Spinal cord (tissue), 10 donors: Measurements from ENCODE around the gene DARS1. TPM values are rescaled to one million over a fixed set of nuclear protein-coding genes. Genes with fewer than 3 reads are reported as not detected.
A peak's percentile ranks its signal among the peaks of the same experiment; 100 is the strongest.

ENCODE experiments used
- DNase-seq, 6 donors: peaks; one replicate each; pipeline versions ENCODE4 v3.0.0 to v3.0.0-alpha.2; 2013 to 2015; ENCODE audit warnings: low spot score in 6 of 6, low read depth in 4 of 6
- H3K27ac ChIP-seq: one replicate; pipeline ENCODE4 v1.5.1; 2013; ENCODE audit warnings: low read depth, low read length, control low read depth
- H3K27me3 ChIP-seq: one replicate; pipeline ENCODE4 v1.6.1; 2013; ENCODE audit warnings: low read length; ENCODE audit not compliant: control insufficient read depth, insufficient read depth
- H3K36me3 ChIP-seq: one replicate; pipeline ENCODE4 v1.6.1; 2013; ENCODE audit warnings: low read length; ENCODE audit not compliant: control insufficient read depth, insufficient read depth
- H3K4me1 ChIP-seq: one replicate; pipeline ENCODE4 v1.6.1; 2013; ENCODE audit warnings: low read length; ENCODE audit not compliant: control insufficient read depth, insufficient read depth
- H3K4me3 ChIP-seq: one replicate; pipeline ENCODE4 v1.5.1; 2013; ENCODE audit warnings: low read depth, low read length, control low read depth
- H3K9me3 ChIP-seq: one replicate; pipeline ENCODE4 v1.6.1; 2013; ENCODE audit warnings: low read length; ENCODE audit not compliant: control insufficient read depth, insufficient read depth
- WGBS: methylation state at CpG from one replicate; pipeline ENCODE4 v1.1.5; 2013; ENCODE audit warnings: missing lambda C conversion rate; ENCODE audit not compliant: insufficient coverage; 5-methylcytosine and 5-hydroxymethylcytosine counted together
- polyA plus RNA-seq, 2 donors: library from polyadenylated mRNA; unstranded; fragments of 120-200 nt; gene quantifications; one replicate each; pipeline ENCODE4 v1.2.1, GENCODE V29; 2013; ENCODE audit not compliant: insufficient read length in 2 of 2
- total RNA-seq, 2 donors: library from RNA; depleted of rRNA in 1 of 2; stranded (reverse); fragments of 120-200 nt in 1 of 2; fragments of >200 nt in 1 of 2; gene quantifications; one replicate each; pipeline versions ENCODE4 v1.2.3 to v1.2.4, GENCODE V29; 2013 to 2014
- donor health status: healthy.

The DARS1 gene
- total and polyA plus RNA-seq, 4 donors, result 75.6 to 115 (median 95.5) TPM

DNA sequence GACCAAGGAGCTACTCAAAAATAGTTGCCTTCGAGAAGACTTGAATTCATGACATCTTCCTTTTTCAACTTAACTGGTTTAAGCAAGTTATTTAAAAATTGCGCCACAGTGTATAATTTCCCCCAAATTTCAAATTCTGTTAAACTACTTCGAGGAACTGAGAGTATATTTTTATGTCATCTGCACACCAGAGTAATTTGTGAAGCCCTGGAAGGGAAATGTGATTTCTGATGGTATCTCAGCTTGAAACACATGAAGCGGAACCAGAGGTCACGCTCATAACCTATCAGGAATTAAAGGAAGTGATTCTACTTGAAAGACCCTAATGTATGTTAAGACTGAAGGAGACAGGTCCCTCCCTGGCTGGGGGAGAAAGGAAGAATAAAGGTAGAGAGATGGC lies 33.9 kb upstream of the DARS1 start:
- no peak overlapping the region for H3K27ac ChIP-seq
- DNase-seq, result no peak
- no CpG with 5 or more reads among the region's 5 CpGs for WGBS
- H3K36me3 ChIP-seq, result no peaks in the 10 kb centered on the region
- no peak overlapping the region for H3K4me3 ChIP-seq
- no peaks in the 10 kb centered on the region for H3K9me3 ChIP-seq
- H3K27me3 ChIP-seq, result no peaks in the 10 kb centered on the region
- H3K4me1 ChIP-seq, result peaks cover 10% of the 10 kb centered on the region

DNA sequence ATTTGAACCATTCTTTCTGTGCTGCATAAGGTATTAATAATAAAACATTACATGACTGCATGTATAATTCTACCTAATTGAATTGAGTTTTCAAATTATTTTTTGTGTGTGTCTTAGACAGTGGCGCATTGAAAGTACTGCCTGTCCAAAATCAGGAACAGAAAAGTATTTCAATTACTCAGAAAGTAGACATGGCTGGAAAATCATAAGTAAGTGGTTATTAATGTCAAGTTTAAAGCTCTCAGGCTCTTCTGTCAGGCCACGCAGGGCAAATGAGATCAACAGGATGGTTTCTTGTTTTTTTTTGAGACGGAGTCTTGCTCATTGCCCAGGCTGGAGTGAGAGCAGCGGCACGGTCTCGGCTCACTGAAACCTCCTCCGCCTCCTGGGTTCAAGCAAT lies 32.4 kb upstream of the DARS1 start:
- H3K27ac ChIP-seq, result no peak overlapping the region
- H3K27me3 ChIP-seq, result no peaks in the 10 kb centered on the region
- H3K36me3 ChIP-seq, result no peaks in the 10 kb centered on the region
- DNase-seq, result no peak
- peaks cover 11% of the 10 kb centered on the region for H3K4me1 ChIP-seq
- H3K9me3 ChIP-seq, result no peaks in the 10 kb centered on the region
- 98% methylated on average over 6 of the region's 7 CpGs for WGBS
- H3K4me3 ChIP-seq, result no peak overlapping the region

GRCh38 chr2:136016836-136017235 lies 31.4 kb upstream of the DARS1 start:
- peaks cover 11% of the 10 kb centered on the region for H3K4me1 ChIP-seq
- no peaks in the 10 kb centered on the region for H3K27me3 ChIP-seq
- WGBS, result no CpG with 5 or more reads among the region's 3 CpGs
- no peak overlapping the region for H3K27ac ChIP-seq
- no peaks in the 10 kb centered on the region for H3K9me3 ChIP-seq
- DNase-seq, result no peak
- H3K4me3 ChIP-seq, result no peak overlapping the region
- no peaks in the 10 kb centered on the region for H3K36me3 ChIP-seq

- 43% methylated on average over 1 of the region's 2 CpGs for WGBS
- Histone ChIP-seq H3K27me3 (no peaks in the 10 kb centered on the region), H3K36me3 (no peaks in the 10 kb centered on the region), H3K4me3 (no peak overlapping the region), H3K9me3 (no peaks in the 10 kb centered on the region), H3K4me1 (peaks cover 11% of the 10 kb centered on the region), H3K27ac (no peak overlapping the region)
- DNase-seq, result peak in 1 of 6 donors; percentile 40
These were observed 31.0 kb upstream of the DARS1 start for GRCh38 chr2:136016427-136016826.

DNA sequence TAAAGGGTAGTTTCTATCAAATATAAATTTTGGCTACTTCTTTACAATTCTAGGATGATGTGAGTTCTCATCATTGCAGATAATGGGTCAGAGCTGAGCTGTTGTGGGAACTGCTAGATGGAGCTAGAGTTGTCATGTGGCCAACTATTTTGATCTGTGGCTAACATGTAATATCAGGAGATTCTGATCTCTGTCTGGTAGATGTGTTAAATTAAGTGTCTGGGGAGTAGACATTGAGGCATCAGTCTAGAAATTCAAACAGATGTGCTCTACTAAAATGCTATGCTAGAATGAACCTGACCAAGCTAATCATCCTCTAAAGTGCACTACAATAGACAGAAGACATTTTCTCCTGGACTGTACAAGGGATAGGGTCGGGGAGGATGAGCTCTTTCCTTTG lies 30.3 kb upstream of the DARS1 start:
- Histone ChIP-seq H3K27me3 (no peaks in the 10 kb centered on the region), H3K27ac (no peak overlapping the region), H3K4me1 (peaks cover 11% of the 10 kb centered on the region), H3K36me3 (no peaks in the 10 kb centered on the region), H3K4me3 (no peak overlapping the region), H3K9me3 (no peaks in the 10 kb centered on the region)
- WGBS, result no CpG with 5 or more reads among the region's 1 CpG
- DNase-seq, result no peak

GRCh38 chr2:136014411-136014810 lies 29.0 kb upstream of the DARS1 start:
- Histone ChIP-seq H3K27ac (peak overlapping the region; percentile 55), H3K27me3 (no peaks in the 10 kb centered on the region), H3K4me1 (peaks cover 11% of the 10 kb centered on the region), H3K4me3 (no peak overlapping the region), H3K36me3 (no peaks in the 10 kb centered on the region), H3K9me3 (no peaks in the 10 kb centered on the region)
- DNase-seq, result peak in 2 of 6 donors; percentile 55 to 72
- WGBS, result no CpG with 5 or more reads among the region's 2 CpGs

- peaks cover 11% of the 10 kb centered on the region for H3K4me1 ChIP-seq
- no peaks in the 10 kb centered on the region for H3K36me3 ChIP-seq
- H3K4me3 ChIP-seq, result no peak overlapping the region
- WGBS, result no CpG with 5 or more reads among the region's 4 CpGs
- peak in 1 of 6 donors; percentile 38 for DNase-seq
- no peaks in the 10 kb centered on the region for H3K9me3 ChIP-seq
- no peaks in the 10 kb centered on the region for H3K27me3 ChIP-seq
- H3K27ac ChIP-seq, result peak overlapping the region; percentile 55
These were observed 28.5 kb upstream of the DARS1 start for GRCh38 chr2:136013955-136014354.

DNA sequence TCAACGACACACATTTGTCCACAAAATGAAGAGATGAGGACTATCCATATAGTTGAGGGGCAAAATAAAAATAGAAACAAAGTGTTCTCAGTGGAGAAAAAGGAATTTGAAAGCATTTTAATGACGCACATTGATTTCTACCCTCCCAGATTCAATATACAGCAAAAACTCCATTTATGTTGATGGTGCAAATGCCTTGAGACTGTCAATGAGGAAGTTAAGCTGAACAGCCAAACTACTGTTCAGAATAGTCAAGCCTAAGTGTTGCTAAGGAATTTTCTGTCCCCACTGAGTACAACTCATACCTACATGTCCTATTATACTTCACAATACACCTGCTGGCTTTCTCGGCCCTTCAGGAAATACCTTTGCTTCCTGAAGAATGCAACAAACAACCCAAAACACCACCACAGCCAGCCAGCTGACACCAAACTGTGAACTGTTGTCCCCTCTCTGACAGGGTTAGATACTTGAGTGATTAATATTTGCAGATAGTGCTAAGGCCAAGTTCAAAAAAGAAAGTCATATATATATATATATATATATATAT lies 27.8 kb upstream of the DARS1 start:
- Histone ChIP-seq H3K27me3 (no peaks in the 10 kb centered on the region), H3K36me3 (no peaks in the 10 kb centered on the region), H3K27ac (no peak overlapping the region), H3K4me1 (peaks cover 11% of the 10 kb centered on the region), H3K9me3 (no peaks in the 10 kb centered on the region), H3K4me3 (no peak overlapping the region)
- no peak for DNase-seq
- WGBS, result no CpG with 5 or more reads among the region's 3 CpGs

DNA sequence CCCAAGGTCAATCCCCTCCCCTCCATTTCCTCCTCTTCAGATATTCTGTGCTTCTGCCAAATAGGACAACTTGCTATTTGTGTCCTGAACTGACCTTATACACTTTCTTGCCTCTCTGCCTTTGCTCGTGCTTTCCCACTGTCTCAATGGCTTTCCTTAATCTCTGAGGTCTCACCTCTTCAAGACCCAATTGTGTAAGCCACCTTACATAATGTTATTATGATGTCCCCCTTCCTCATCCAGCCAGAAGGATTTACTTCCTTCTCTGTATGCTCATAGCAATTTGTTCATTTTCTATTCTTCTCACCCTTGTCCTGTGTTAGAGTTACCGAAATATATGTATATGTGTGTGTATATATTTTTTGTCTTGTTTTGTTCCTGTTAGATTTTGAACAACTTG lies 26.9 kb upstream of the DARS1 start:
- WGBS, result 75% methylated on average over 1 of the region's 2 CpGs
- no peak overlapping the region for H3K4me3 ChIP-seq
- peaks cover 11% of the 10 kb centered on the region for H3K4me1 ChIP-seq
- no peak for DNase-seq
- H3K36me3 ChIP-seq, result no peaks in the 10 kb centered on the region
- H3K27ac ChIP-seq, result no peak overlapping the region
- H3K27me3 ChIP-seq, result no peaks in the 10 kb centered on the region
- H3K9me3 ChIP-seq, result no peaks in the 10 kb centered on the region

- Histone ChIP-seq H3K36me3 (no peaks in the 10 kb centered on the region), H3K4me3 (no peak overlapping the region), H3K9me3 (no peaks in the 10 kb centered on the region), H3K4me1 (peaks cover 11% of the 10 kb centered on the region), H3K27ac (no peak overlapping the region), H3K27me3 (no peaks in the 10 kb centered on the region)
- 75% methylated on average over 2 of the region's 2 CpGs for WGBS
- peak in 1 of 6 donors; percentile 55 for DNase-seq
These were observed 24.7 kb upstream of the DARS1 start for GRCh38 chr2:136010126-136010525.
